ENCODE measurements around the gene ZNF430. TPM values are rescaled to one million over a fixed set of nuclear protein-coding genes. Genes with fewer than 3 reads are reported as not detected.
"Not testable (repeated sequence)": the region's sequence is repeated elsewhere in the genome, so short reads cannot be mapped to it uniquely, and the experiment has no call there.

The ZNF430 gene
- polyA plus RNA-seq (2012; ENCODE audit: insufficient read depth, insufficient read length), result 9.2 TPM

DNA sequence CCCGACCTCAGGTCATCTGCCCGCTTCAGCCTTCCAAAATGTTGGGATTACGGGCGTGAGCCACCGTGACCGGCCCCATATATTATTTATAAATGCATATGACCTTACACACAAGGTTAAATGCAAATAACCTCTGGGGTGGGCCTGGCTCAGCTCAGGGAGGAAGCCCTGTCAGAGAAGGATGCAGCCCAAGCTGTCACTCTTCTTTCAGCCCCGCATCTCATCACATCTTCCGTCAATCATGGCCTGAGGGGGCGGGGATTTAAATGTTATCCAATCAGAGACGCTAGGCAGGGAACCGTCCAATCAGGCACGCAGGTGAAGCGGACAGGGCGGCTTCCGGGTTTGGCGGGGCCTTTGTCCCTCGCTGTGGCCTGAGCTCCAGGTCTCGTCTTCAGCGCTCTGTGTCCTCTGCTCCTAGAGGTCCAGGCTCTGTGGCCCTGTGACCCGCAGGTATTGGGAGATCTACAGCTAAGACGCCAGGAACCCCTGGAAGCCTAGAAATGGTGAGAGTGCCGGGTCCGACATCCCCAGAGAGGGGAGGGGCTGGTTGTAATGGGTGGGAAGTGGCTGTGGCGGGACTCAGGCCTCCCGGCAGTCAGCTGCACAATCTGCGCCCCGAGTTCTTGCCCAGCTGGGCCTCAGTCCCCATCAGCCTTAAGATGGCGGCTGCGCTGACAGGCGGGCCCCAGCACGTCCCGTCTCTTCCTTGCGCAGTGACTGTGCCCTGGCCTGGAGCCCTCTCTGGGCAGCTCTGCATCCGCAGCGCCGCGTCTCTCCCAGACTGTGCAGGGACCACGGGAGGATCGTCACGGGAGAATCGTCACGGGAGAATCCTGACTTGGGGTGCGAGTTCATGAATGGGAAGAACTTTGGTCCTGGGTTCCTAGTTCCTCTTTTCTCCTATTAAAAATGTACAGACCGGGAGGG, at the start of gene ZNF430:
Gene ZNF430, plus strand, starts transcription at position 360 of the 930 bp plus-strand sequence. Its CDS starts 144 bp downstream, at position 504.
- DNase-seq (ENCODE audit: low read depth, low spot score), result peak; percentile 98
- H3K4me3 ChIP-seq (ENCODE audit: low read length), result peak within 1 kb of the TSS; percentile 89

DNA sequence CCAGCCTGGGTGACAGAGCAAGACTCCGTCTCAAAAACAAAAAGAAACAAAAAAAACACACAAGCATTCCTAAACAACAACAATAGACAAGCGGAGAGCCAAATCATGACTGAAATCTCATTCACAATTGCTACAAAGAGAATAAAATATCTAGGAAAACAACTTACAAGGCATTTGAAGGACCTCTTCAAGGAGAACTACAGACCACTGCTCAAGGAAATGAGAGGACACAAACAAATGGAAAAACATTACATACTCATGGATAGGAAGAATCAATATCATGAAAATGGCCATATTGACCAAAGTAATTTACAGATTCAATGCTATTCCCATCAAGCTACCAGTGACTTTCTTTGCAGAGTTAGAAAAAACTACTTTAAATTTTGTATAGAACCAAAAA, 27.7 kb upstream of the ZNF430 start:
- DNase-seq (ENCODE audit: low read depth, low spot score); H3K4me3 ChIP-seq (ENCODE audit: low read length): not testable (repeated sequence)

DNA sequence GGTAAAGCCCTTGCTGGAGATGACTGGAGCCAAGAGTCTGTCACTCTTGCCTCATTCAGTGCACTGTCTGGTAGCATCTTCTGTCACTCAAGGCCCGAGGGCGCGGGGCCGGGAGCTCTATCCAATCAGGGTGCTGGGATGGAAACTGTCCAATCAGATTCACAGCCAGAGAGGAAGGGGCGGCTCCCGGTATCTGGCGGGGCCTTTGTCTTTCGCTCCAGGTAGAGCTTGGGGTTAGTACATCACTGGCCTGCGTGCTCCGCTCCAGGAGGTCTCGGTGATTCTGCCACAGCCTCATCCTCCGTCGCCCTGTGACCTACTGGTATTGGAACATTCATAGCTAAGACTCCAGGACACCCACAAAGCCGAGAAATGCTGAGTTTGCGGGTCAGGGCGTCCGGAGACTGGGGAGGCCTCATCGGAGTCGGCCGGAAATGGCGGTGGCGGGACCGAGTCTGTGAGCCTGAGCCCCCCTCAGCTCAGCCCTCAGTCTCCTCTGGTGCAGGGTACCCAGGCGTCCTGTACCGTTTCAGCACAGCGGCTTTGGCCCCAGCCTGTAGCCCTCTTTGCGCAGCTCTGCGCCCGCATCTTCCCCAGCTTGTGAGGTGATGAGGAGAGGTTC, 20.6 kb upstream of the ZNF430 start:
- no peak overlapping the region for H3K4me3 ChIP-seq (ENCODE audit: low read length)
- DNase-seq (ENCODE audit: low read depth, low spot score), result no peak

DNA sequence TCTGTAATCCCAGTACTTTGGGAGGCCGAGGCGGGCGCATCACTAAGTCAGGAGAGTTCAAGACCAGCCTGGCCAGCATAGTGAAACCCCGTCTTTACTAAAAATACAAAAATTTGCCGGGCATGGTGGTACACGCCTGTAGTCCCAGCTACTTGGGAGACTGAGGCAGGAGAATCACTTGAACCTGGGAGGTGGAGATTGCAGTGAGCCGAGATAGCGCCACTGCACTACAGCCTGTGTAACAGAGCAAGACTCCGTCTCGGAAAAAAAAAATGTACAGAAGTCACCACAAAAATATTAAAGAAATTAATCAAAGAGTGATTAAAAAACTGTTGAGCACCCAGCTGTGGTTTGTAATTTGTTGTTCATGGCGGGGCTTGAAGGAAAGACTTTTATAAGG, 781 bp downstream of the ZNF430 start:
- H3K4me3 ChIP-seq (ENCODE audit: low read length), result peak overlapping the region; percentile 89
- DNase-seq (ENCODE audit: low read depth, low spot score), result not testable (repeated sequence)

DNA sequence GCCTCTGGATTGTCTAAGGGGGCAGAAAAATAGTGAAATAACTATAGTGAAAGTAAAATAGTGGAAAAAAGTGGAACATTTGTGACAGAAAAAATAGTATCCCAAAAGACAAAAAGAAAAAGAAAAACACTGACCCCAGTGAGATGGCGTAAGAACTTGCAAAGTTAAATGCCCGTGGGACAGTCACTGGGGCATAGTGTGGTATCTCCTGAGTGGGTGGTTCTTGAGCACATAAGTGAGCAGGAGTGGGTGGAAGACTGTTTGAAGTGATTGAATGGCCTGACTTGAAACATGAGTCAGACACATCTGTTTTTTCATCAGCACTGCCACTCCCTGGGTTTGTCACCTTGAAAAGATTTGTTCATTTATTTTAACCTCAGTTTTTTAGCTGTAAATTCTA, 2.5 kb downstream of the ZNF430 start:
- H3K4me3 ChIP-seq (ENCODE audit: low read length), result no peak overlapping the region
- no peak for DNase-seq (ENCODE audit: low read depth, low spot score)

DNA sequence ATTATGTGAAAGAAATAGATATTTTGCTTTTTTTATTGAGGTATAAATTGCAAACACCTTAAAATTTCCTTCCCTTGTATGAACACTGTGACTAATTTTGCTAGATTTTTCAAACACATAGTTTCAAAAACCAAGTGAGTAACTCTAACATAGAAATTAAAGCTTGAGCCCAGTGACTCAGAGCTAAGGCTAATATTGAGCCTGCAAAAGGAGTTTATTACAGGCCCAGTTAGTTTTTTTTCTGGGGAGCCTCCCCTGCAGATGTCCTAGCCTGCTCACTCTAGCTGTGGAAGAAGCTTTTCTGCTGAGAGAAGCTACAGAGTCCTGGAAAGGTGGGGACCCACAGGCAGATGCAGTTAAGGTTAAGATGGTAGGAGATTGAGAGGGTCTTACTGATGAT, 3.4 kb downstream of the ZNF430 start:
- DNase-seq (ENCODE audit: low read depth, low spot score), result no peak
- H3K4me3 ChIP-seq (ENCODE audit: low read length), result no peak overlapping the region

DNA sequence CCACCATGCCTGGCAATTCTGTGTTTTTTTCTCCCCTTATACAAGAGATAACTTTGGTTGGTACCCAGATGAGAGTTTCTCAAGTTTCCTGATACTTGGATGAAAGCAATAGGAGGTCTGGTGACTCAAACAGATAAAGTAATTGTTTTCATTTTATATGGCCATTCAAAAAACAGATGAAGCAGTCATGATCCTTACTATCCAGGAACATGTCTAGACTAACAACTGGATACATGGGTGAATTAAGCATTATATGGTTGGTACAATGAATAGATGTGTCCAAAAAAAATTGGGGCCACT, 8.5 kb downstream of the ZNF430 start:
- no peak for DNase-seq (ENCODE audit: low read depth, low spot score)
- H3K4me3 ChIP-seq (ENCODE audit: low read length), result no peak overlapping the region

DNA sequence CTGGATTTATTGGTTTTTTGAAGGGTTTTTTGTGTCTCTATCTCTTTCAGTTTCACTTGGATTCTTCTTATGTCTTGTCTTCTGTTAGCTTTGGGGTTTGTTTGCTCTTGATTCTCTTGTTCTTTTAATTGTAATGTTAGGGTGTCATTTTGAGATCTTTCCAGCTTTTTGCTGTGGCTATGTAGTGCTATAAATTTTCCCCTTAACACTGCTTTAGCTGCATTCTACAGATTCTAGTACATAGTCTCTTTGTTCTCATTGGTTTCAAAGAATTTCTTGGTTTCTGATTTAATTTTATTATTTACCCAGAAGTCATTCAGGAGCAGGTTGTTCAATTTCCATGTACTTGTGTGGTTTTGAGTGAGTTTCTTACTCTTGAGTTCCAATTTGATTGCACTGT, 24.6 kb downstream of the ZNF430 start:
- DNase-seq (ENCODE audit: low read depth, low spot score), result no peak

DNA sequence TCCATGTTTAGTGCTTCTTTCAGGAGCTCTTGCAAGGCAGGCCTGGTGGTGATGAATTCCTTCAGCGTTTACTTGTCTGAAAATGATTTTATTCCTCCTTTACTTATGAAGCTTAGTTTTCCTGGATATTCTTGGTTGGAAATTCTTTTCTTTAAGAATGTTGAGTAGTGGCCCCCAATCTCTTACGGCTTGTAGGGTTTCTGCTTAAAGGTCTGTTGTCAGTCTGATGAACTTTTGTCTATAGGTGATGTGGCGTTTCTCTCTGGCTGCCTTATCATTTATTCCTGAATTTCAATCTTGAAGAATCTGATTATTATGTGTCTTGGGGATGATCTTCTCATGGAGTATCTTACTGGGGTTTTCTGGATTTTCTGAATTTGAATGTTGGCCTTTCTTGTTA, 26.0 kb downstream of the ZNF430 start:
- no peak overlapping the region for H3K4me3 ChIP-seq (ENCODE audit: low read length)
- DNase-seq (ENCODE audit: low read depth, low spot score), result no peak

More for the DNA sequence above, 24.6 kb downstream of the ZNF430 start:
- H3K4me3 ChIP-seq (ENCODE audit: low read length), result no peak overlapping the region

DNA sequence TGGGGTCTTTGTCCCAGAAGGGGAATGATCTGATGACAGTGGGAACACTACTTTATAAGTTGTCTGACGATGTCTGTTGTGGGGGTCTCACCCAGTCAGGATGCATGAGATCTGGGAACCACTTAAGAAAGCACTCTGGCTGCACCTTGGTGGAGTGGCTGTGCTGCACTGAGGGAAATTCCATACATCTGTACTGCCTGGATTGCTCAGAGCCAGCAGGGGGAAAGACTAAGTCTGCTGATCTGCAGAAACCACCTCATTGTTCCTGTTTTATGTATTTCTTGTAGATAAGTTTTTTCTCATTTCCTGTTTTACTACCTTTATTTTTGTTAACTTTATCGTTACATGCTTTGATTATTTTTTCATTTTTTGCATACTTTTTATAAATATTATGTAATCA, 27.3 kb downstream of the ZNF430 start:
- no peak for DNase-seq (ENCODE audit: low read depth, low spot score)

DNA sequence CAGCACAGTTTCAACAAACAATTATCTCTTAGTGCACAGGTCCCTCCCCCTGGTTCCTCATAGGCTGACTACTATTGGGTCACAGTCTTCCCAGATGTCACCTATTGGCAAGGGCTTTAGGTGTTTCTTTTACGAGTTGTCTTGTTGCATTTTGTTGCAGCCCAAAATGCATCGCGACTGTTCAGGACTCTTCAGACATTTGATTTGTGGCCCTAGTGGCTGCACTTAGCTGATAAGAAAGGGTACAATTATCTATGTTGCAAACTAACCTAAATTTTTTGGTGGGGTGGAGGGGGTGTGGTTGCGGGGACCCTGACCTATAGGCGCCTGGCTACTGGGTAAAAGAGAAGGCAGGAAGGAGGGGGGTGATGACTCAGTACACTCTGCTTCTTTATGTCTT, 32.4 kb downstream of the ZNF430 start:
- DNase-seq (ENCODE audit: low read depth, low spot score), result no peak
- no peak overlapping the region for H3K4me3 ChIP-seq (ENCODE audit: low read length)

More for the DNA sequence above, 27.3 kb downstream of the ZNF430 start:
- no peak overlapping the region for H3K4me3 ChIP-seq (ENCODE audit: low read length)

DNA sequence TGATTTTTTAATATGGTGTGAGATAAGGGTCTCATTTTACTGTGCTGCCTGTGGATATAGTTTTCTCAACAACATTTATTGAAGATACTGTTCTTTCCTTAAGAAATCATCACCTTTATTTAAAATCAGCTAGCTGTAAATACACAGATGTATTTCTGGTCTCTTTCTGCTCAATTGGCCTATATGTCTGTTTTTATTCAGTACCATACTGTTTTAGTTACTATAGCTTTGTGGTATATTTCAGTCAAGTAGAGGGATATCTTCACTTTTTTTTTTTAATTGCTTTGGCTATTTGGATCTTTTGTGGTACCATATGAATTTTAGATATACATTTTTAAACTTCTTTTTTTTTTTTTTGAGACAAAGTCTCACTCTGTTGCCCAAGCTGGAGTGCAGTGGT, 44.9 kb downstream of the ZNF430 start:
- DNase-seq (ENCODE audit: low read depth, low spot score), result no peak
- H3K4me3 ChIP-seq (ENCODE audit: low read length), result no peak overlapping the region

DNA sequence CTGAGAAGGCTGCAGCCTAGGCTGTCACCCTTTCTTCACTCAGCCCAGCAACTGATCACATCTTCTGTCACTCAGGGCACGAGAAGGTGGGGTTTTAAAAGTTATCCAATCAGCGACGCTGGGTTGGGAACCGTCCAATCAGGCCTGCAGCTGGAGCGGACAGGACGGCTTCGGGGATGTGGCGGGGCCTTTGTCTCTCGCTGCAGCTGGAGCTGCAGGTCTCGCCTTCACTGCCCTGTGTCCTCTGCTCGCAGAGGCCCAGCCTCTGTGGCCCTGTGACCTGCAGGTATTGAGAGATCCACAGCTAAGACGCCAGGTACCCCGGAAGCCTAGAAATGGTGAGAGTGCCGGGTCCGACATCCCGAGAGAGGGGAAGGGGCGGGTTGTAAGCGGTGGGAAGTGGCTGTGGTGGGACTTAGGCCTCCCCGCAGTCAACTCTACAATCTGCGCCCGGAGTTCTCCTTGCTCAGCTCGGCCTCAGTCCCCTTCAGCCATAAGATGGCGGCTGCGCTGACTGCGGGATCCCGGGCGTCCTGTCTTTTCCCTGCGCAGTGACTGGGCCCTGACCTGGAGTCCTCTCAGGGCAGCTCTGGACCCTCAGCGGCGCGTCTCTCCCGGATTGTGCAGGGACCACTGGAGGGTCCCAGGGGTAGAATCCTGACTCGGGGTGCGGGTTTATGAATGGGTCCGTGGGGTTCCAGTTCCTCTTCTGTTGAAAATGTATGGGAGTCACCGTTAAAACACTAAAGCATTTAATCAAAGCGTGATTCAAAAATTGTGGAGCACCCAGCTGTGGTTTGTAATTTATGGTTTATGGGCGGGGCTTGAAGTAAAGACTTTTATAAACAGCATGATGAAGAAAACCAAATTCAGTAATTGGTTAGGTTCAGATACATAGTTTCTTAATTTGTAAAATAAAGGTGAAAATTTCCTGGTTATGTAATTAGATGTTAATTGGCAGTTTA, 61.8 kb downstream of the ZNF430 start, which contains the start of gene ZNF714:
Gene ZNF714, plus strand, starts transcription at position 193 of the 965 bp plus-strand sequence. CDS start 16,066 bp downstream, outside the sequence.
- H3K4me3 ChIP-seq (ENCODE audit: low read length), result peak within 1 kb of the TSS; percentile 75
- DNase-seq (ENCODE audit: low read depth, low spot score), result peak; percentile 98

DNA sequence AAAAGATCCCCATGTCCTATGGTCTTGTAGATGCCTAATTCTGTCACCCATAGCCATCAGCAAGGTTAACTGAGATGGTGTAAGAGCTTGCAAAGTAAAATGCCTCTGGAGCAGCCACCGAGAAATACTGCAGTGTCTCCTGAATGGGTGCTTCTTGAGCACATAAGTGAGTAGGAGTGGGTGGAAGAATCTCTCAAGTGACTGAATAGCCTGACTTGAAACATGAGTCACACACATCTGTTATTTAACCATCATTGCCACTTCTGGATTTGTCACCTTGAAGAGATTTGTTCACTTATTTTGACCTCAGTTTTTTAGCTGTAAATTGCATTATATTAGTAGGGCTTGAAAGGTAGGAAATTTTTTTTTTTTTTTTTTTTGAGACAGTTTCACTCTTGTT, 63.9 kb downstream of the ZNF430 start:
- no peak for DNase-seq (ENCODE audit: low read depth, low spot score)
- H3K4me3 ChIP-seq (ENCODE audit: low read length), result no peak overlapping the region

DNA sequence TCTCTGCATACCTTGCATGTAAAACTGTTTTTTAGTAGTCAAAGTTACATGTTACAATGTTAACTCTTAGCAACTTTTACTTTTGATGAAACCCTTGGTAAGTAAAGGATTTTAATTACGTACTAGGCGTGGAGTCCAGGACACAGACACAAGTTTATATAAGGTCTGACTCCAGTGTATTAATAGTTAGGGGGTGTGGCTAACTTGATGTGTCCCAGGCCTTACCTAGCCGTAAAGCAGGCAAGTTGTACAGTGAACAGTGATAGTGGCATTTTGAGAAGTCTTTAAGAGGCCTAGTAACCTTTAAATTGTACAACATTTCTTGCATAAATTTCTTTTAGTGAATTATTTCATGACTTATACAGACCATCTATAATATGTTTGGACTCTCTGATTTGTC, 67.4 kb downstream of the ZNF430 start:
- no peak overlapping the region for H3K4me3 ChIP-seq (ENCODE audit: low read length)

DNA sequence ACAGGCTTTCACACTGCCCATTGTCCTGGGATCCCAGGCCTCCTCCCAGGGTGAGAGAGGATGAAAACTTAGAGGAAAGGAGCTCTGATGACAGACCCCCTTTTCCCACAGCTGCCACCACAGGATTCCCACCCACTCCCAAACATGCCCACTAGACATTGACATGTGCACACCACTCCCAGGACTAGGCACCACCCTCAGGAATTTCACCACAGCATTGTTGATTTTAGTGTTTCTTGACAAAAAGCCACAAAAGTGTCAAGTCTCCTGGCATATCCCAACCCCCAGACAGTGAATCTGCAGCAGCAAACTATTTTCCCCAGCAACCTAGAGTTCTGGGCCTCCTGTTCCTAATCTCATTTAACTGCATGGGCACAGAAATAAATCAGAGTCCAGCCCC, 71.7 kb downstream of the ZNF430 start:
- DNase-seq (ENCODE audit: low read depth, low spot score), result no peak
- H3K4me3 ChIP-seq (ENCODE audit: low read length), result no peak overlapping the region

More for the DNA sequence above, 67.4 kb downstream of the ZNF430 start:
- DNase-seq (ENCODE audit: low read depth, low spot score), result no peak

DNA sequence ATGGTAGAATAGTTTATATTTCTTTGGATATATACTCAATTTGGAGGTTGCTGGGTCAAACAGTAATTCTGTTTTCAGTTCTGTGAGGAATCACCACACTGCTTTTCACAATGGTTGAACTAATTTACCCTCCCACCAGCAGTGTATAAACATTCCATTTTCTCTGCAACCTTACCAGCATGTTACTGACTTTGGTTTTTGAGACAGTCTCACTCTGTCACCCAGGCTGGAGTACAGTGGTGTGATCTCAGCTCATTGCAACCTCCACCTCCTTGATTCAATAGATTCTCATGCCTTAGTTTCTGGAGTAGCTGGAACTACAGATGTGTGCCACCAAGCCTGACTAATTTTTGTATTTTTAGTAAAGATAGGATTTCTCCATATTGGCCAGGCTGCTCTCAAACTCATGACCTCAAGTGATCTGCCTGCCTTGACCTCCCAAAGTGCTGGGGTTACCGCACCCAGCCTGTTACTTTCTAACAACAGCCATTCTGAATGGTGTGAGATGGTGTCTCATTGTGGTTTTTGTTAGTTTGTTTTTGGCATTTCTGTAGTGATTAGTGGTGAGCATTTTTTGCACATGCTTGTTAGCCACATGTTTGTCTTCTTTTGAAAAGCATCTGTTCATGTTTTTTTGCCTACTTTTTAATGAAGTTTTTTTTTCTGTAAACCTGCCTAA, 74.0 kb downstream of the ZNF430 start:
- no peak for DNase-seq (ENCODE audit: low read depth, low spot score)
- no peak overlapping the region for H3K4me3 ChIP-seq (ENCODE audit: low read length)

DNA sequence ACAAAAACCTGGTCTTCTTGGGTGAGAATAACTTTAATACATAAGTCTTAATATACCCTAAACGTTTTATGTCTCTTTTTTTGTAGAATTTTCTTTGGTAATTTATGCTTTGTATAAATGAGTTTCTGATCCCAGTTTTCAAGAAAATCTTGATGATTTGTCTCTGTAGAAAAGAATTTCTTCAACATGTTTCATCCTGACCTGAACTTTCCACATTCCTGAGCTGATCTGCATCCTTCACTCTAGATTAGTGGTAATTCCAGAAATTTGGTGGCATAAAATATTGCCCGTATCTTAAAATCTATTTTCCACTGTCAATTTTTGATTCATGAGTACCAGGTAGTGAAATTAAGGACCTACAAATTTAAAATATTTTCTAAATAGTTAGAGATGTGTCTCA, 77.8 kb downstream of the ZNF430 start:
- DNase-seq (ENCODE audit: low read depth, low spot score), result no peak
- H3K4me3 ChIP-seq (ENCODE audit: low read length), result no peak overlapping the region
